Suprapubic skin (tissue), 3 donors: Measurements from ENCODE around the gene BAIAP3.

ENCODE experiments used
- EP300 ChIP-seq: sonication (generic); formaldehyde crosslinking; IDR thresholded peaks from one replicate; pipeline ENCODE4 v1.6.1; 2017; ENCODE audit warnings: antibody characterized with exemption
- POLR2A ChIP-seq, 2 donors: fragments of 450-650 bp; IDR thresholded peaks; one replicate each; pipeline ENCODE4 v1.6.1; 2017; ENCODE audit warnings: antibody characterized with exemption in 2 of 2, mild to moderate bottlenecking in 2 of 2, moderate library complexity in 2 of 2
- TF ChIP-seq, protein P1 (sequence below), 2 donors: fragments of 200-600 bp in 1 of 2; fragments of 450-650 bp in 1 of 2; sonication (generic) in 1 of 2; IDR thresholded peaks; one replicate each; pipeline ENCODE4 v1.5.1; 2016 to 2019; ENCODE audit warnings: antibody characterized with exemption in 2 of 2, mild to moderate bottlenecking in 1 of 2, moderate library complexity in 1 of 2

GRCh38 chr16:1283996-1284616 is 49.3 kb upstream of the BAIAP3 start:
- TF ChIP-seq EP300 (no peak), POLR2A (IDR thresholded peaks at IDR 0.05) (no peak)
- TF ChIP-seq, protein P1, sequence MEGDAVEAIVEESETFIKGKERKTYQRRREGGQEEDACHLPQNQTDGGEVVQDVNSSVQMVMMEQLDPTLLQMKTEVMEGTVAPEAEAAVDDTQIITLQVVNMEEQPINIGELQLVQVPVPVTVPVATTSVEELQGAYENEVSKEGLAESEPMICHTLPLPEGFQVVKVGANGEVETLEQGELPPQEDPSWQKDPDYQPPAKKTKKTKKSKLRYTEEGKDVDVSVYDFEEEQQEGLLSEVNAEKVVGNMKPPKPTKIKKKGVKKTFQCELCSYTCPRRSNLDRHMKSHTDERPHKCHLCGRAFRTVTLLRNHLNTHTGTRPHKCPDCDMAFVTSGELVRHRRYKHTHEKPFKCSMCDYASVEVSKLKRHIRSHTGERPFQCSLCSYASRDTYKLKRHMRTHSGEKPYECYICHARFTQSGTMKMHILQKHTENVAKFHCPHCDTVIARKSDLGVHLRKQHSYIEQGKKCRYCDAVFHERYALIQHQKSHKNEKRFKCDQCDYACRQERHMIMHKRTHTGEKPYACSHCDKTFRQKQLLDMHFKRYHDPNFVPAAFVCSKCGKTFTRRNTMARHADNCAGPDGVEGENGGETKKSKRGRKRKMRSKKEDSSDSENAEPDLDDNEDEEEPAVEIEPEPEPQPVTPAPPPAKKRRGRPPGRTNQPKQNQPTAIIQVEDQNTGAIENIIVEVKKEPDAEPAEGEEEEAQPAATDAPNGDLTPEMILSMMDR (IDR thresholded peaks at IDR 0.05), result no peak
